CD4-positive, CD25-positive, alpha-beta regulatory T cell (primary cell): ENCODE data around the gene LGI2. TPM values are rescaled to one million over a fixed set of nuclear protein-coding genes. Genes with fewer than 3 reads are reported as not detected.
"Not testable (repeated sequence)": the region's sequence is repeated elsewhere in the genome, so short reads cannot be mapped to it uniquely, and the experiment has no call there.

Experiments
- ATAC-seq, 2 donors: fragments of 150-1000 bp; cut with Tn5 transposase; one replicate each; pipeline ENCODE4 v1.10.0; 2021; ENCODE audit warnings: low read depth in 2 of 2, moderate number of reproducible peaks in 2 of 2, moderate library complexity in 1 of 2
- DNase-seq, 3 donors: peaks; one replicate each; pipeline versions ENCODE4 v3.0.0 to v3.0.0-alpha.2; 2012 to 2022; ENCODE audit warnings: mixed read lengths in 1 of 3
- H3K27ac ChIP-seq: one replicate; pipeline ENCODE4 v1.7.0; 2013; ENCODE audit warnings: mild to moderate bottlenecking, low read length; ENCODE audit not compliant: insufficient read depth, poor library complexity, severe bottlenecking
- H3K27me3 ChIP-seq: one replicate; pipeline ENCODE4 v1.7.0; 2013; ENCODE audit warnings: low read length; ENCODE audit not compliant: control insufficient read depth, insufficient read depth
- H3K36me3 ChIP-seq: one replicate; pipeline ENCODE4 v1.7.0; 2013; ENCODE audit warnings: mild to moderate bottlenecking, low read length, moderate library complexity; ENCODE audit not compliant: control insufficient read depth, insufficient read depth
- H3K4me1 ChIP-seq: 2 replicates; pipeline ENCODE4 v1.7.0; 2013; ENCODE audit warnings: mild to moderate bottlenecking, low read length; ENCODE audit not compliant: insufficient read depth, control insufficient read depth, poor library complexity, severe bottlenecking
- H3K4me3 ChIP-seq: one replicate; pipeline ENCODE4 v1.7.0; 2013; ENCODE audit warnings: low read depth, mild to moderate bottlenecking, low read length, moderate library complexity
- H3K9me3 ChIP-seq, 2 experiments: 1 replicate in 1 of 2; 2 replicates in 1 of 2; pipeline ENCODE4 v1.7.0; 2013; ENCODE audit warnings: low read length in 2 of 2, mild to moderate bottlenecking in 1 of 2, moderate library complexity in 1 of 2; ENCODE audit not compliant: control insufficient read depth in 2 of 2
- H3K27ac Mint-ChIP-seq, 3 donors: one replicate each; pipeline ENCODE4 v1.8.0; 2020 to 2022; ENCODE audit warnings: mild to moderate bottlenecking in 3 of 3, mixed read lengths in 3 of 3, moderate library complexity in 2 of 3
- H3K27me3 Mint-ChIP-seq: one replicate; pipeline ENCODE4 v1.8.0; 2022; ENCODE audit warnings: mild to moderate bottlenecking, mixed read lengths
- H3K36me3 Mint-ChIP-seq: one replicate; pipeline ENCODE4 v1.8.0; 2020; ENCODE audit warnings: mixed read lengths
- H3K4me1 Mint-ChIP-seq, 4 donors: one replicate each; pipeline ENCODE4 v1.8.0; 2020 to 2022; ENCODE audit warnings: mixed read lengths in 4 of 4, mild to moderate bottlenecking in 1 of 4
- H3K4me3 Mint-ChIP-seq, 4 donors: one replicate each; pipeline ENCODE4 v1.8.0; 2020 to 2022; ENCODE audit warnings: mild to moderate bottlenecking in 4 of 4, mixed read lengths in 4 of 4, moderate library complexity in 3 of 4
- H3K9me3 Mint-ChIP-seq, 7 donors: one replicate each; pipeline ENCODE4 v1.8.0; 2020 to 2022; ENCODE audit warnings: mixed read lengths in 7 of 7, mild to moderate bottlenecking in 3 of 7, moderate library complexity in 2 of 7
- polyA plus RNA-seq, 4 donors: library from polyadenylated mRNA; unstranded; fragments of 300-500 nt; fragmentation: Illumina TruSeq; gene quantifications; one replicate each; pipeline ENCODE4 v1.2.3, GENCODE V29; 2021
- total RNA-seq: library from RNA; stranded (reverse); gene quantifications from one replicate; pipeline ENCODE4 v1.2.3, GENCODE V29; 2022

LGI2 gene
- total and polyA plus RNA-seq, 5 donors from 2014 or later = not detected

GRCh38 chr4:25068386-25068785, 37.6 kb upstream of the LGI2 start:
- peaks cover 0 to 2% (median 0%) of the 10 kb centered on the region in 7 donors for H3K9me3 Mint-ChIP-seq
- Histone ChIP-seq H3K27me3 (peaks cover 3% of the 10 kb centered on the region), H3K27ac (no peak overlapping the region), H3K9me3 (no peaks in the 10 kb centered on the region), H3K4me1 (no peaks in the 10 kb centered on the region), H3K4me3 (no peak overlapping the region), H3K36me3 (no peaks in the 10 kb centered on the region)
- ATAC-seq = no peak
- H3K4me3 Mint-ChIP-seq = no peak overlapping the region
- no peak for DNase-seq
- H3K4me1 Mint-ChIP-seq = no peaks in the 10 kb centered on the region
- no peak overlapping the region for H3K27ac Mint-ChIP-seq
- no peaks in the 10 kb centered on the region for H3K36me3 Mint-ChIP-seq
- peaks cover 22% of the 10 kb centered on the region for H3K27me3 Mint-ChIP-seq

GRCh38 chr4:25065932-25066590, 35.3 kb upstream of the LGI2 start:
- ATAC-seq (no peak), DNase-seq (no peak)
- Histone ChIP-seq H3K4me1 (no peaks in the 10 kb centered on the region), H3K27me3 (peaks cover 2% of the 10 kb centered on the region), H3K36me3 (no peaks in the 10 kb centered on the region), H3K4me3 (no peak overlapping the region), H3K27ac (no peak overlapping the region), H3K9me3 (no peaks in the 10 kb centered on the region)
- Mint-ChIP-seq H3K4me1 (no peaks in the 10 kb centered on the region), H3K36me3 (no peaks in the 10 kb centered on the region), H3K27me3 (peaks cover 10% of the 10 kb centered on the region), H3K27ac (no peak overlapping the region), H3K4me3 (no peak overlapping the region), H3K9me3 (peaks cover 0 to 2% (median 0%) of the 10 kb centered on the region in 7 donors)

DNA sequence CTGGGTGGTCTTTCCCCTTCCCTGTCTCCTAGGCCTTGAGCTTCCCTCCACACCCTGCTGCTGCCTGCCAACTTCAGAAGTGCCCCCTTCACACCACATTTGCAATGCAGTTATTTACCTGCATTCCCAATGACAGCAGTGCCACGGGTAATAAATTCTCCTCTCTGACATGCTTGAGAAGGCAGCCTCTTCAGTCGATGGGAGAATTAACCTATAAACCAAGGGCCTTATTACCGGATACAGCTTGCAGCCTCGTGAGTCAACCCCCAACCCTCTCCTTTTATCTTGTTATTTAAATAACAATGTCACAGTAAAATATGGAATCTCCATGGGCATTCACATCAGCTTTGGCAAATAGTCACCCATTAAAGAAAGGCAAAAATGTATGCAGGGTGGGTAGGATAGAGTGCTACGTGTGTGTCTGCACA, 34.7 kb upstream of the LGI2 start:
- Mint-ChIP-seq H3K27me3 (peaks cover 10% of the 10 kb centered on the region), H3K4me1 (no peaks in the 10 kb centered on the region), H3K27ac (no peak overlapping the region), H3K9me3 (peaks cover 0 to 2% (median 0%) of the 10 kb centered on the region in 7 donors), H3K4me3 (no peak overlapping the region), H3K36me3 (no peaks in the 10 kb centered on the region)
- Histone ChIP-seq H3K4me3 (no peak overlapping the region), H3K27me3 (peaks cover 2% of the 10 kb centered on the region), H3K9me3 (no peaks in the 10 kb centered on the region), H3K27ac (no peak overlapping the region), H3K4me1 (no peaks in the 10 kb centered on the region), H3K36me3 (no peaks in the 10 kb centered on the region)
- ATAC-seq (no peak), DNase-seq (no peak)

DNA sequence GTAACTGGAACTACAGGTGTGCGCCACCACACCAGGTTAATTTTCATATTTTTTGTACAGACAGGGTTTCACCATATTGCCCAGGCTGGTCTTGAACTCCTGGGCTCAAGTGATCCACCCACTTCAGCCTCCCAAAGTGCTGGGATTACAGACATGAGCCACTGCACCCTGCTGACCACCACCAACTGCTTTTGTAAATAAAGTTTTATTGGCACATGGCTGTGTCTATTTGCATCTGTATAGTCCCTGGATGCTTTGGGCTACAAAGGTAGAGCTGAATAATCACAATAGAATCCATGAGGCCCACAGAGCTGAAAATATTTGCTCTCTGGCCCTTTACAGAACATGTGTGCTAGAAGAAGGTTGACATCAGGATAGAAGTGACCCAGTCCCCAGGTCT, 33.7 kb upstream of the LGI2 start:
- H3K4me3 ChIP-seq, H3K4me3 Mint-ChIP-seq, H3K27ac ChIP-seq, H3K27me3 Mint-ChIP-seq, H3K9me3 ChIP-seq, H3K4me1 Mint-ChIP-seq, H3K36me3 Mint-ChIP-seq, H3K27ac Mint-ChIP-seq, H3K36me3 ChIP-seq, ATAC-seq, H3K27me3 ChIP-seq, DNase-seq, H3K4me1 ChIP-seq, H3K9me3 Mint-ChIP-seq: not testable (repeated sequence)

- no peak overlapping the region for H3K27ac Mint-ChIP-seq
- no peaks in the 10 kb centered on the region for H3K9me3 ChIP-seq
- no peaks in the 10 kb centered on the region for H3K36me3 ChIP-seq
- H3K9me3 Mint-ChIP-seq = peaks cover 0 to 2% (median 0%) of the 10 kb centered on the region in 7 donors
- no peak overlapping the region for H3K27ac ChIP-seq
- ATAC-seq (no peak), DNase-seq (no peak)
- no peak overlapping the region for H3K4me3 ChIP-seq
- no peaks in the 10 kb centered on the region for H3K36me3 Mint-ChIP-seq
- peaks cover 7% of the 10 kb centered on the region for H3K27me3 Mint-ChIP-seq
- H3K4me1 ChIP-seq = no peaks in the 10 kb centered on the region
- H3K27me3 ChIP-seq = peaks cover 2% of the 10 kb centered on the region
- no peaks in the 10 kb centered on the region for H3K4me1 Mint-ChIP-seq
- H3K4me3 Mint-ChIP-seq = no peak overlapping the region
Measured at GRCh38 chr4:25063116-25063515, 32.4 kb upstream of the LGI2 start.

DNA sequence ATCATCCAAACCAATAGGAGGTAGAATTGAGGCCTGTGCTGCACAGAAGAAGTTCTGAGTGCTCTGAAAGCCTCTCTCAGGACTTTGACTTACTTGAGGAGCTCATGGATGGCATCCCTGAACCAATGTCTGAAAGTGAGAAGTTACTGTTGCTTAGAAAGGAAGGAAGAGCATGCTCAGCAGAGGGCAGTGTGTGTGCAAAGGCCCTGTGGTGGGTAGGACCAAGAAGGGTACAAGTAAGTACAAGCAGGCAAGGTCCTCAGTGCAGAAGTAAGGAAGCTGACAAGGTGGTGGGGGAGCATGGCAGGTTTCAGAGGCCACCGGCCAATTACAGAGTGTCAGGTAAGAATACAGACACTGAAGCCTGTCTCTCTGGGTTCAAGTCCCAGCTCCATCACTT, 31.4 kb upstream of the LGI2 start:
- Mint-ChIP-seq H3K36me3 (no peaks in the 10 kb centered on the region), H3K4me1 (no peaks in the 10 kb centered on the region), H3K4me3 (no peak overlapping the region), H3K27me3 (peaks cover 11% of the 10 kb centered on the region), H3K27ac (no peak overlapping the region), H3K9me3 (peaks cover 0 to 1% (median 0%) of the 10 kb centered on the region in 7 donors)
- Histone ChIP-seq H3K4me3 (no peak overlapping the region), H3K27ac (no peak overlapping the region), H3K27me3 (peaks cover 2% of the 10 kb centered on the region), H3K4me1 (no peaks in the 10 kb centered on the region), H3K36me3 (no peaks in the 10 kb centered on the region), H3K9me3 (no peaks in the 10 kb centered on the region)
- ATAC-seq (no peak), DNase-seq (no peak)

GRCh38 chr4:25061602-25062001, 30.9 kb upstream of the LGI2 start:
- peaks cover 11% of the 10 kb centered on the region for H3K27me3 Mint-ChIP-seq
- no peaks in the 10 kb centered on the region for H3K4me1 Mint-ChIP-seq
- Histone ChIP-seq H3K4me3 (no peak overlapping the region), H3K27me3 (peaks cover 2% of the 10 kb centered on the region), H3K27ac (no peak overlapping the region), H3K4me1 (no peaks in the 10 kb centered on the region), H3K36me3 (no peaks in the 10 kb centered on the region), H3K9me3 (no peaks in the 10 kb centered on the region)
- no peak overlapping the region for H3K4me3 Mint-ChIP-seq
- H3K36me3 Mint-ChIP-seq = no peaks in the 10 kb centered on the region
- DNase-seq (no peak), ATAC-seq (no peak)
- no peak overlapping the region for H3K27ac Mint-ChIP-seq
- peaks cover 0 to 1% (median 0%) of the 10 kb centered on the region in 7 donors for H3K9me3 Mint-ChIP-seq

GRCh38 chr4:25060963-25061340, 30.2 kb upstream of the LGI2 start:
- H3K4me3 ChIP-seq = no peak overlapping the region
- Mint-ChIP-seq H3K4me1 (no peaks in the 10 kb centered on the region), H3K36me3 (no peaks in the 10 kb centered on the region), H3K27ac (no peak overlapping the region), H3K27me3 (peaks cover 15% of the 10 kb centered on the region), H3K4me3 (no peak overlapping the region), H3K9me3 (peaks cover 0 to 1% (median 0%) of the 10 kb centered on the region in 7 donors)
- no peak overlapping the region for H3K27ac ChIP-seq
- H3K4me1 ChIP-seq = no peaks in the 10 kb centered on the region
- DNase-seq = no peak
- peaks cover 2% of the 10 kb centered on the region for H3K27me3 ChIP-seq
- no peak for ATAC-seq
- no peaks in the 10 kb centered on the region for H3K36me3 ChIP-seq
- H3K9me3 ChIP-seq = no peaks in the 10 kb centered on the region
